HepG2 (cell line): ENCODE measurements around the gene ACTR10. TPM values are rescaled to one million over a fixed set of nuclear protein-coding genes. Genes with fewer than 3 reads are reported as not detected.

Source experiments
- DNMT1 ChIP-seq: sonication (generic); formaldehyde crosslinking; IDR thresholded peaks from 2 replicates; pipeline ENCODE4 v1.5.1; 2020; ENCODE audit warnings: mild to moderate bottlenecking, missing genetic modification reagents
- MAZ ChIP-seq, 2 experiments: sonication (generic) in 1 of 2; formaldehyde crosslinking in 1 of 2; IDR thresholded peaks; 2 replicates each; pipeline versions ENCODE4 v1.5.0 to v1.6.1; 2012 to 2020; ENCODE audit warnings: low read depth in 2 of 2, mild to moderate bottlenecking in 2 of 2, borderline replicate concordance in 1 of 2, improper control_type of control experiment in 1 of 2, low read length in 1 of 2, missing genetic modification reagents in 1 of 2, moderate library complexity in 1 of 2
- MYNN ChIP-seq: sonication (generic); formaldehyde crosslinking; IDR thresholded peaks from 2 replicates; pipeline ENCODE4 v1.4.0; 2020; ENCODE audit warnings: mild to moderate bottlenecking, low read depth, missing genetic modification reagents
- POLR2A ChIP-seq, 2 experiments: IDR thresholded peaks; 2 replicates each; pipeline ENCODE4 v1.6.1; 2011; ENCODE audit warnings: low read depth in 2 of 2, low read length in 2 of 2, mild to moderate bottlenecking in 1 of 2, moderate library complexity in 1 of 2; ENCODE audit not compliant: insufficient read depth in 1 of 2
- TAF1 ChIP-seq: sonication (generic); formaldehyde crosslinking; IDR thresholded peaks from 2 replicates; pipeline ENCODE4 v1.4.0; 2020; ENCODE audit warnings: missing genetic modification reagents
- ZNF234 ChIP-seq: sonication (generic); formaldehyde crosslinking; conservative IDR thresholded peaks from 2 replicates; pipeline ENCODE4 v1.5.1; 2020; ENCODE audit warnings: mild to moderate bottlenecking, missing genetic modification reagents
- polyA plus RNA-seq, 8 experiments: library from polyadenylated mRNA; depleted of rRNA in 3 of 8; stranded (reverse) in 7 of 8; unstranded in 1 of 8; fragments of >200 nt; fragmentation: Illumina TruSeq in 4 of 8; extraction: Trizol in 4 of 8; gene quantifications; 2 replicates each; pipeline versions ENCODE4 v1.2.1 to v1.2.3, GENCODE V29; 2011 to 2016; ENCODE audit warnings: low read depth in 4 of 8, missing spikeins in 1 of 8, mixed read lengths in 1 of 8; ENCODE audit not compliant: insufficient read depth in 1 of 8
- total RNA-seq, 5 experiments: library from RNA; depleted of rRNA; stranded (reverse); fragments of >200 nt; fragmentation: Illumina TruSeq; extraction: Trizol; gene quantifications; 2 replicates each; pipeline ENCODE4 v1.2.3, GENCODE V29; 2016; ENCODE audit warnings: low read depth in 1 of 5
- TF ChIP-seq, protein P1 (sequence below): IDR thresholded peaks from 2 replicates; pipeline ENCODE4 v1.6.1; 2016; ENCODE audit warnings: missing compliant biosample characterization, missing genetic modification reagents, borderline replicate concordance
- TF ChIP-seq, protein P2 (sequence below): sonication (generic); formaldehyde crosslinking; IDR thresholded peaks from 2 replicates; pipeline ENCODE4 v1.4.0; 2020; ENCODE audit warnings: missing genetic modification reagents
- TF ChIP-seq, protein P3 (sequence below): sonication (generic); formaldehyde crosslinking; IDR thresholded peaks from 2 replicates; pipeline ENCODE4 v1.4.0; 2020; ENCODE audit warnings: missing genetic modification reagents
- TF ChIP-seq, protein P4 (sequence below): IDR thresholded peaks from 2 replicates; pipeline ENCODE4 v1.6.1; 2016; ENCODE audit warnings: mild to moderate bottlenecking, missing biosample characterization, missing genetic modification reagents
- TF ChIP-seq, protein P5 (sequence below): sonication (generic); formaldehyde crosslinking; IDR thresholded peaks from 2 replicates; pipeline ENCODE4 v1.8.0; 2023; ENCODE audit warnings: mild to moderate bottlenecking, missing genetic modification reagents
- TF ChIP-seq, protein P6 (sequence below): sonication (generic); formaldehyde crosslinking; IDR thresholded peaks from 2 replicates; pipeline ENCODE4 v1.9.0; 2021; ENCODE audit warnings: mild to moderate bottlenecking, missing genetic modification reagents

The ACTR10 gene
- total and polyA plus RNA-seq, 2 of the 13 experiments (the other 11 are each of a cell fraction or from before 2014, with no cell fraction given), result 30.0 to 41.3 TPM

DNA sequence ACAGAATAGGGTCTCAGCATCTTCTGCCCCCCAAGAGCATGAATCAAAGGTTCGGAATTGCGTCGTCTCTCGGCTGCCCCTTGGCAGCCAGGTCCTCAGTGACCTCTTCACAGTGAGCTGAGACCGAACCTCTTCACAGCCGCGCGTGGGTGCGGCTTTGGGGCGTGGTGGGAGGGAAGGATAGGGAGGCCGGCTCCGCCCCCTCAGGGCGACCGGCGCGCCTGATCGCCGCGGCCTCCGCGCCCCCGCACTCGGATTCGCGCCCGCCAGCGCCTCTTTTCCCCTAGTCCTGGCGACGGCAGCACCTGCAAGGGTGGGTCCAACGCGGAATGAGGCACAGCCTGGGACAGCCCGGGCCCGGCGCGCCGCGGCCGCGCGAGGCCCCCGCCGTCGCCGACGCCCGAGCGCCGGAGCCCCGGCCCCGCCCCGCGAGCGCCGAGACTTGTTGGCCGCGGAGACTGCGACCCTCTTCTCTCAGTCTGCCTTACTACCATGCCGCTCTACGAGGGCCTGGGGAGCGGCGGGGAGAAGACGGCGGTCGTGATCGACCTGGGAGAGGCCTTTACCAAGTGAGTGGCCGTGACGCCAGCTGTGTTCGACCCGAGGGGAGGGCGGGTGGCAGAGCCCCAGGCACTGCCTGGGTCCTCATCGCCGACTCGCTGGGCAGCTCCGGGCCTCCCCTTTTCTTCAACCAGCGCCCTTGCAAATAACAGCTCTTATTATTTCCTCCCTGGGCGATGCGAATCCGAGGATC is at the start of gene ACTR10 (continued):
- TF ChIP-seq, protein P1, sequence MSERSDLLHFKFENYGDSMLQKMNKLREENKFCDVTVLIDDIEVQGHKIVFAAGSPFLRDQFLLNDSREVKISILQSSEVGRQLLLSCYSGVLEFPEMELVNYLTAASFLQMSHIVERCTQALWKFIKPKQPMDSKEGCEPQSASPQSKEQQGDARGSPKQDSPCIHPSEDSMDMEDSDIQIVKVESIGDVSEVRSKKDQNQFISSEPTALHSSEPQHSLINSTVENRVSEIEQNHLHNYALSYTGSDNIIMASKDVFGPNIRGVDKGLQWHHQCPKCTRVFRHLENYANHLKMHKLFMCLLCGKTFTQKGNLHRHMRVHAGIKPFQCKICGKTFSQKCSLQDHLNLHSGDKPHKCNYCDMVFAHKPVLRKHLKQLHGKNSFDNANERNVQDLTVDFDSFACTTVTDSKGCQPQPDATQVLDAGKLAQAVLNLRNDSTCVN (CRISPR knock-in tag), result no peak
- TF ChIP-seq ZNF234 (CRISPR knock-in tag), result no peak
- TF ChIP-seq POLR2A (IDR thresholded peaks at IDR 0.05; ENCODE audit: insufficient read depth in 1 of 2, low read depth in 2 of 2, low read length in 2 of 2), result peak; percentile 63 to 76
- TF ChIP-seq DNMT1 (CRISPR knock-in tag), result 0 out of 2 replicates have a peak, but pooled peaks have one; percentile 31
- TF ChIP-seq, protein P2, sequence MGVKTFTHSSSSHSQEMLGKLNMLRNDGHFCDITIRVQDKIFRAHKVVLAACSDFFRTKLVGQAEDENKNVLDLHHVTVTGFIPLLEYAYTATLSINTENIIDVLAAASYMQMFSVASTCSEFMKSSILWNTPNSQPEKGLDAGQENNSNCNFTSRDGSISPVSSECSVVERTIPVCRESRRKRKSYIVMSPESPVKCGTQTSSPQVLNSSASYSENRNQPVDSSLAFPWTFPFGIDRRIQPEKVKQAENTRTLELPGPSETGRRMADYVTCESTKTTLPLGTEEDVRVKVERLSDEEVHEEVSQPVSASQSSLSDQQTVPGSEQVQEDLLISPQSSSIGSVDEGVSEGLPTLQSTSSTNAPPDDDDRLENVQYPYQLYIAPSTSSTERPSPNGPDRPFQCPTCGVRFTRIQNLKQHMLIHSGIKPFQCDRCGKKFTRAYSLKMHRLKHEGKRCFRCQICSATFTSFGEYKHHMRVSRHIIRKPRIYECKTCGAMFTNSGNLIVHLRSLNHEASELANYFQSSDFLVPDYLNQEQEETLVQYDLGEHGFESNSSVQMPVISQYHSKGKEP (CRISPR knock-in tag), result no peak
- TF ChIP-seq TAF1 (CRISPR knock-in tag), result peak; percentile 55; the same call in 1 of the 2 replicates
- TF ChIP-seq, protein P3, sequence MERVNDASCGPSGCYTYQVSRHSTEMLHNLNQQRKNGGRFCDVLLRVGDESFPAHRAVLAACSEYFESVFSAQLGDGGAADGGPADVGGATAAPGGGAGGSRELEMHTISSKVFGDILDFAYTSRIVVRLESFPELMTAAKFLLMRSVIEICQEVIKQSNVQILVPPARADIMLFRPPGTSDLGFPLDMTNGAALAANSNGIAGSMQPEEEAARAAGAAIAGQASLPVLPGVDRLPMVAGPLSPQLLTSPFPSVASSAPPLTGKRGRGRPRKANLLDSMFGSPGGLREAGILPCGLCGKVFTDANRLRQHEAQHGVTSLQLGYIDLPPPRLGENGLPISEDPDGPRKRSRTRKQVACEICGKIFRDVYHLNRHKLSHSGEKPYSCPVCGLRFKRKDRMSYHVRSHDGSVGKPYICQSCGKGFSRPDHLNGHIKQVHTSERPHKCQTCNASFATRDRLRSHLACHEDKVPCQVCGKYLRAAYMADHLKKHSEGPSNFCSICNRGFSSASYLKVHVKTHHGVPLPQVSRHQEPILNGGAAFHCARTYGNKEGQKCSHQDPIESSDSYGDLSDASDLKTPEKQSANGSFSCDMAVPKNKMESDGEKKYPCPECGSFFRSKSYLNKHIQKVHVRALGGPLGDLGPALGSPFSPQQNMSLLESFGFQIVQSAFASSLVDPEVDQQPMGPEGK (CRISPR knock-in tag), result peak; percentile 58
- TF ChIP-seq, protein P4, sequence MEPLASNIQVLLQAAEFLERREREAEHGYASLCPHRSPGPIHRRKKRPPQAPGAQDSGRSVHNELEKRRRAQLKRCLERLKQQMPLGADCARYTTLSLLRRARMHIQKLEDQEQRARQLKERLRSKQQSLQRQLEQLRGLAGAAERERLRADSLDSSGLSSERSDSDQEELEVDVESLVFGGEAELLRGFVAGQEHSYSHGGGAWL (CRISPR knock-in tag), result no peak; the same call in 1 of the 2 replicates
- TF ChIP-seq, protein P5, sequence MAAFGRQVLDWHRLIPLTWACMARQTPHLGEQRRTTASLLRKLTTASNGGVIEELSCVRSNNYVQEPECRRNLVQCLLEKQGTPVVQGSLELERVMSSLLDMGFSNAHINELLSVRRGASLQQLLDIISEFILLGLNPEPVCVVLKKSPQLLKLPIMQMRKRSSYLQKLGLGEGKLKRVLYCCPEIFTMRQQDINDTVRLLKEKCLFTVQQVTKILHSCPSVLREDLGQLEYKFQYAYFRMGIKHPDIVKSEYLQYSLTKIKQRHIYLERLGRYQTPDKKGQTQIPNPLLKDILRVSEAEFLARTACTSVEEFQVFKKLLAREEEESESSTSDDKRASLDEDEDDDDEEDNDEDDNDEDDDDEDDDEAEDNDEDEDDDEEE (CRISPR knock-in tag), result no peak
- TF ChIP-seq MAZ (IDR thresholded peaks at IDR 0.05; ENCODE audit: borderline replicate concordance, low read depth, low read length), result peak; percentile 34; the same call in 1 of the 2 replicates
- TF ChIP-seq MAZ (CRISPR knock-in tag; IDR thresholded peaks at IDR 0.05; ENCODE audit: low read depth), result peak; percentile 78; the same call in 1 of the 2 replicates
- TF ChIP-seq, protein P6, sequence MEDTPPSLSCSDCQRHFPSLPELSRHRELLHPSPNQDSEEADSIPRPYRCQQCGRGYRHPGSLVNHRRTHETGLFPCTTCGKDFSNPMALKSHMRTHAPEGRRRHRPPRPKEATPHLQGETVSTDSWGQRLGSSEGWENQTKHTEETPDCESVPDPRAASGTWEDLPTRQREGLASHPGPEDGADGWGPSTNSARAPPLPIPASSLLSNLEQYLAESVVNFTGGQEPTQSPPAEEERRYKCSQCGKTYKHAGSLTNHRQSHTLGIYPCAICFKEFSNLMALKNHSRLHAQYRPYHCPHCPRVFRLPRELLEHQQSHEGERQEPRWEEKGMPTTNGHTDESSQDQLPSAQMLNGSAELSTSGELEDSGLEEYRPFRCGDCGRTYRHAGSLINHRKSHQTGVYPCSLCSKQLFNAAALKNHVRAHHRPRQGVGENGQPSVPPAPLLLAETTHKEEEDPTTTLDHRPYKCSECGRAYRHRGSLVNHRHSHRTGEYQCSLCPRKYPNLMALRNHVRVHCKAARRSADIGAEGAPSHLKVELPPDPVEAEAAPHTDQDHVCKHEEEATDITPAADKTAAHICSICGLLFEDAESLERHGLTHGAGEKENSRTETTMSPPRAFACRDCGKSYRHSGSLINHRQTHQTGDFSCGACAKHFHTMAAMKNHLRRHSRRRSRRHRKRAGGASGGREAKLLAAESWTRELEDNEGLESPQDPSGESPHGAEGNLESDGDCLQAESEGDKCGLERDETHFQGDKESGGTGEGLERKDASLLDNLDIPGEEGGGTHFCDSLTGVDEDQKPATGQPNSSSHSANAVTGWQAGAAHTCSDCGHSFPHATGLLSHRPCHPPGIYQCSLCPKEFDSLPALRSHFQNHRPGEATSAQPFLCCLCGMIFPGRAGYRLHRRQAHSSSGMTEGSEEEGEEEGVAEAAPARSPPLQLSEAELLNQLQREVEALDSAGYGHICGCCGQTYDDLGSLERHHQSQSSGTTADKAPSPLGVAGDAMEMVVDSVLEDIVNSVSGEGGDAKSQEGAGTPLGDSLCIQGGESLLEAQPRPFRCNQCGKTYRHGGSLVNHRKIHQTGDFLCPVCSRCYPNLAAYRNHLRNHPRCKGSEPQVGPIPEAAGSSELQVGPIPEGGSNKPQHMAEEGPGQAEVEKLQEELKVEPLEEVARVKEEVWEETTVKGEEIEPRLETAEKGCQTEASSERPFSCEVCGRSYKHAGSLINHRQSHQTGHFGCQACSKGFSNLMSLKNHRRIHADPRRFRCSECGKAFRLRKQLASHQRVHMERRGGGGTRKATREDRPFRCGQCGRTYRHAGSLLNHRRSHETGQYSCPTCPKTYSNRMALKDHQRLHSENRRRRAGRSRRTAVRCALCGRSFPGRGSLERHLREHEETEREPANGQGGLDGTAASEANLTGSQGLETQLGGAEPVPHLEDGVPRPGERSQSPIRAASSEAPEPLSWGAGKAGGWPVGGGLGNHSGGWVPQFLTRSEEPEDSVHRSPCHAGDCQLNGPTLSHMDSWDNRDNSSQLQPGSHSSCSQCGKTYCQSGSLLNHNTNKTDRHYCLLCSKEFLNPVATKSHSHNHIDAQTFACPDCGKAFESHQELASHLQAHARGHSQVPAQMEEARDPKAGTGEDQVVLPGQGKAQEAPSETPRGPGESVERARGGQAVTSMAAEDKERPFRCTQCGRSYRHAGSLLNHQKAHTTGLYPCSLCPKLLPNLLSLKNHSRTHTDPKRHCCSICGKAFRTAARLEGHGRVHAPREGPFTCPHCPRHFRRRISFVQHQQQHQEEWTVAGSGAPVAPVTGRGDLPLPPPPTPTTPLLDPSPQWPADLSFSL (CRISPR knock-in tag), result no peak
- TF ChIP-seq MYNN (CRISPR knock-in tag), result no peak
